Activated CD8-positive, alpha-beta memory T cell treated with anti-CD3 and anti-CD28 coated beads for 36 hours (primary cell): ENCODE results near the gene EGLN2. TPM values are rescaled to one million over a fixed set of nuclear protein-coding genes. Genes with fewer than 3 reads are reported as not detected.
"Not testable (repeated sequence)": the region's sequence is repeated elsewhere in the genome, so short reads cannot be mapped to it uniquely, and the experiment has no call there.

Source experiments
- CTCF ChIA-PET: fragments of 350-600 bp; sonication (Branson Sonifier 250); formaldehyde crosslinking; loops from one replicate; lab custom pipeline; 2021; ENCODE audit warnings: antibody characterized with exemption; lab: Charles Lee
- POLR2A ChIA-PET: fragments of 350-600 bp; sonication (Branson Sonifier 250); formaldehyde crosslinking; loops from one replicate; lab custom pipeline; 2021; ENCODE audit warnings: antibody characterized with exemption; lab: Charles Lee
- total RNA-seq, 2 experiments: library from RNA; stranded (reverse); gene quantifications; one replicate each; pipeline ENCODE4 v1.2.3, GENCODE V29; 2021

EGLN2 gene
- total RNA-seq, 2 experiments from 2014 or later: 89.7 to 90.9 TPM

DNA sequence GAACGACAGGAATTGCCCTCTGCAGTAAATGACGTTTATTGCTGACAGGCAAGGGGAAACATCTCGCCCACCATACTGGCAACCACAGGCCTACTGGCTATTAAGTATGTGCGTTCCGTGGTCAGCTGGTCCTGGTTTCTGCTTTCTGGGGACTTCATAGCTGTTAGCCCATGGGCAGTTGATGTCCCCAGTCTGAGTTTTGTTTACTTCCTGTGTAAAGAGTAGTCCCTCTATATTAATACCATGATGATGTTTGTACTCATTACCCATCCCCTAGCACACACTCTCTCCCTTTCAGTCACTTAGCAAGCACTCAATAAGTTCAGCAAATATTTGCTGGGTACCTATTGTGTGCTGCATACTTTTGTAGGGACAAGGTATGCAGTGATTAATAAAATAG lies 30.1 kb upstream of the EGLN2 start:
- ChIA-PET CTCF (no interaction called here), POLR2A (no interaction called here)

DNA sequence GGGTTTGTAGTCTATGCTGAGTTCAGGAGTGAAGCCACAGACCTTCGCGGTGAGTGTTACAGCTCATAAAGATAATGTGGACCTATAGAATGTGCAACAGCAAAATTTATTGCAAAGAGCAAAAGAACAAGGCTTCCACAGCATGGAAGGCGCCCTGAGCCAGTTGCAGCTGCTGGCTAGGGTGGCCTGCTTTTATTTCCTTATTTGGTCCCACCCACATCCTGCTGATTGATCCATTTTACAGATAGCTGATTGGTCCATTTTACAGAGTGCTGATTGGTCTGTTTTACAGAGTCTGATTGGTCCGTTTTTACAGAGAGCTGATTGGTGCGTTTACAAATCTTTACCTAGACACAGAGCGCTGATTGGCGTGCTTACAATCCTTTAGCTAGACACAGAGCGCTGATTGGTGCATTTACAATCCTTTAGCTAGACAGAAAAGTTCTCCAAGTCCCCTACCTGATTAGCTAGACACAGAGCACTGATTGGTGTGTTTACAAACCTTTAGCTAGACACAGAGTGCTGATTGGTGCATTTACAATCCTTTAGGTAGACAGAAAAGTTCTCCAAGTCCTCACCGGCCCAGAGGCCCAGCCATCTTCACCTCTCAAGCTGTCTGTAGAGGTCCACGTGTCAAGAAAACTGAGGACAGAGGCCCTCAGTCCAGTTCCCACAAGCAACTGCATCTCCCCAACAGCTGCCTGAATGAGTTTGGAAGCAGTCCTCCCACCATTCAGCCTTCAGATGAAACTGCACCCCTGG lies 27.7 kb upstream of the EGLN2 start:
- CTCF ChIA-PET: interaction anchor here (0.6 to 1.4 kb wide), 3 partner anchors 17 to 108 kb away, joined by 3 read pairs; partner anchors contain the start of gene EGLN2
- POLR2A ChIA-PET: not testable (repeated sequence)

DNA sequence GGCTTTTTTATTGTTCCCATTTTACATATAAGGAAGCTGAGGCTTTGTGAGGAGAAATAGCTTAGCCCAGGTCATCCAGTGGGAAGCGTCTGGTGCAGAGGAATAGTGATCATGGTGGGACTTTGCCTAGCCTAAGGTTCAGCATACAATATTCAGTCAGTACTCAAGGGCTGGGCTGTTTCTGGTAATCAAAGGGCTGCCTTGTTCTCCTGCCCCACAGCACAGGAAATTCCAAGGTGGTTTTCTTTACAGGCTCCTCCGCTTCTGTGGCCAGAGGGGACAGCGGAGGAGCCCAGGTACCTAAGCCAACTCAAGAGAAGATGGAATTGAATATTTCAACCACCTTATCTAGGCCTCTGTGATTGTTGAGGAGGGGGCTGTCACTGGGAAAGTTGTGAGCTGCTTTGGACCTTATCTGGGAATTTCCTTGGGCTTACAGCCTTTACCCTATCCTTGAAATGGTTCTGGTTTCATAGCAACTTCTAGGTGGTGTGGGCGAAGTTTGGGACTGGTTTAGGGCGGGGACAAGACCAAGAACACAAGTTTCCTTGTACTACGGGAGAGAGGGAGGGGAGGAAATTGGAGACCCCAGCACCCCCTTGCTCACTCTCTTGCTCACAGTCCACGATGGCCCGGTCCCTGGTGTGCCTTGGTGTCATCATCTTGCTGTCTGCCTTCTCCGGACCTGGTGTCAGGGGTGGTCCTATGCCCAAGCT lies 23.9 kb upstream of the EGLN2 start, which contains the start of gene MIA:
MIA (plus strand) TSS at position 606 of the 716 bp plus-strand sequence; CDS start at position 628, 22 bp downstream.
- POLR2A ChIA-PET: no interaction called here
- CTCF ChIA-PET: interaction anchor here (0.8 kb wide), 1 partner anchor 19 kb away, joined by 3 read pairs; no protein-coding TSS in a partner anchor

DNA sequence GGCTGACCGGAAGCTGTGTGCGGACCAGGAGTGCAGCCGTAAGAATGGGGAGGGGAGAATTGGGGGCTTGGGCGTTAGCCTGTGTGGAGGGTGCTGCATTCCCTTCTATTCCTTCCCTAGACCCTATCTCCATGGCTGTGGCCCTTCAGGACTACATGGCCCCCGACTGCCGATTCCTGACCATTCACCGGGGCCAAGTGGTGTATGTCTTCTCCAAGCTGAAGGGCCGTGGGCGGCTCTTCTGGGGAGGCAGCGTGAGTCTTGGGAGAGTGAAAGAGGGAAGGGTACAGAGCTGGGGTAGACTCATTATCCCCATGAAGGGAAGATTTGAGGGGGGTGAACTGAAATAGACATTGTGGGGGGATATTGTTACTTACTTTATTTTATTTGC lies 23.4 kb upstream of the EGLN2 start:
- ChIA-PET POLR2A (no interaction called here), CTCF (interaction anchor here (0.8 to 2.0 kb wide), 2 partner anchors 20 to 142 kb away, joined by 3 to 4 read pairs; no protein-coding TSS in a partner anchor)

DNA sequence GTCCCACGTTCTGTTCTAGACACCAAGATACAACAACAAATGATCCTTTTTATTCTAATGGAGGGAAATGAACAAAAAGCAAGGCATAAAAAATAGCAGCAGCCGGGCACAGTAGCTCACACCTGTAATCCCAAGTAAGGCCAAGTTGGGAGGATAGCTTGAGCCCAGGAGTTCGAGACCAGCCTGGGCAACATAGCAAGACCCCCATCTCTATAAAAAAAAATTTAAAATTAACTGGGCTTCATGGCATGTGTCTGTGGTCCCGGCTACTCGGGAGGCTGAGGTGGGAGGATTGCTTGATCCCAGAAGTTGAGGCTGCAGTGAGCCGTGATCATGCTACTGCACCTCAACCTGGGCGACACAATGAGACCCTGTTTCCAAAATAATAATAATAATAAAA lies 22.6 kb upstream of the EGLN2 start:
- POLR2A ChIA-PET: interaction anchor here (3.2 kb wide), 1 partner anchor 23 kb away, joined by 40 read pairs; no protein-coding TSS in a partner anchor
- CTCF ChIA-PET: interaction anchor here (1.1 to 3.7 kb wide), 5 partner anchors 20 to 142 kb away, joined by 3 to 20 read pairs (median 4); partner anchors contain the start of genes COQ8B and ITPKC

DNA sequence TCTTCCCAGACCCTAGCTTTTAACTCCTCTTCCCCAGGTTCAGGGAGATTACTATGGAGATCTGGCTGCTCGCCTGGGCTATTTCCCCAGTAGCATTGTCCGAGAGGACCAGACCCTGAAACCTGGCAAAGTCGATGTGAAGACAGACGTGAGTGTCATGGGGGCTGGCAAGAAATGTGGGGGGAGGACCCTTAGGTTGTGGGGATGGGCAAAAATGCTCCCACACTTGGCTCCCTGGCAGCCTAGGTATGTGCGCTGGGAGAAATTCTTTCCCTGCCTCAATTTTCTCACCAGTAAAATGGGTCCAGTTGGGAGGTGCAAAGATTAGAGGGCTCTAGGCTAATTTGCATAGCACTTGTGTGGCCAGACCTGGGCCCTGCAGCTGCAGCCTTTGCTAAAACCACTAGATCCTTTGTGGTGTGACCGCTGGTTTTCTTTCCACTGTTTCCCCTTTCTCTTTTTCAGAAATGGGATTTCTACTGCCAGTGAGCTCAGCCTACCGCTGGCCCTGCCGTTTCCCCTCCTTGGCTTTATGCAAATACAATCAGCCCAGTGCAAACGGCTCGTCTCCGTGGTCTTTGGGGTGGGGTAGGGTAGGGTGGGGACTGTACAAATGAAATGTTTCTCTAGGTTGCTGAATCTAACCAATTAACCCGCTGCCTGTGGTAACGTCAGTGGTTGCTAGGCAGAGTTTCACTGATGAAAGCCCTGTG lies 21.9 kb upstream of the EGLN2 start:
- ChIA-PET CTCF (interaction anchor here (0.6 to 3.7 kb wide), 13 partner anchors 15 to 1641 kb away, joined by 3 to 20 read pairs (median 6); partner anchors contain the start of genes ACTMAP, COQ8B, EGLN2 and ITPKC), POLR2A (interaction anchor here (0.6 to 3.2 kb wide), 8 partner anchors 14 to 648 kb away, joined by 3 to 40 read pairs (median 10); partner anchors contain the start of genes ACTMAP, EGLN2, NUMBL and SNRPA)

DNA sequence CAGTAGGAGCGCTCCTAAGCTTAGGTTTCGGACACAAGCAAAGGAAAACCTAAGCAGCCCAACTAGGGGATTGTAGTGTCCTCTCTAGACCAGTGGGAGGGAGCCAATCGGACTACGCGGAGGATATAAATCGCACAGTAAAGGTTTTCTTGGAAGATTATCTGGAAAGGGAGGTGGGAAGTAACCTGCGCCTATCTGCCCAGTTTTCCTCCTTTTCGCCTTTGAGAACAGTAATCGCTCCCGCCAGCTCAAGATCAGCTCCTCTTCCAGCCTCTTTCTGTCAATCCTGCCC lies 21.4 kb upstream of the EGLN2 start:
- ChIA-PET CTCF (interaction anchor here (0.6 to 3.7 kb wide), 12 partner anchors 14 to 1641 kb away, joined by 3 to 20 read pairs (median 6); partner anchors contain the start of genes ACTMAP, COQ8B, EGLN2 and ITPKC), POLR2A (interaction anchor here (0.6 to 3.2 kb wide), 11 partner anchors 13 to 647 kb away, joined by 3 to 40 read pairs (median 10); partner anchors contain the start of genes ACTMAP, EGLN2, NUMBL and SNRPA)

DNA sequence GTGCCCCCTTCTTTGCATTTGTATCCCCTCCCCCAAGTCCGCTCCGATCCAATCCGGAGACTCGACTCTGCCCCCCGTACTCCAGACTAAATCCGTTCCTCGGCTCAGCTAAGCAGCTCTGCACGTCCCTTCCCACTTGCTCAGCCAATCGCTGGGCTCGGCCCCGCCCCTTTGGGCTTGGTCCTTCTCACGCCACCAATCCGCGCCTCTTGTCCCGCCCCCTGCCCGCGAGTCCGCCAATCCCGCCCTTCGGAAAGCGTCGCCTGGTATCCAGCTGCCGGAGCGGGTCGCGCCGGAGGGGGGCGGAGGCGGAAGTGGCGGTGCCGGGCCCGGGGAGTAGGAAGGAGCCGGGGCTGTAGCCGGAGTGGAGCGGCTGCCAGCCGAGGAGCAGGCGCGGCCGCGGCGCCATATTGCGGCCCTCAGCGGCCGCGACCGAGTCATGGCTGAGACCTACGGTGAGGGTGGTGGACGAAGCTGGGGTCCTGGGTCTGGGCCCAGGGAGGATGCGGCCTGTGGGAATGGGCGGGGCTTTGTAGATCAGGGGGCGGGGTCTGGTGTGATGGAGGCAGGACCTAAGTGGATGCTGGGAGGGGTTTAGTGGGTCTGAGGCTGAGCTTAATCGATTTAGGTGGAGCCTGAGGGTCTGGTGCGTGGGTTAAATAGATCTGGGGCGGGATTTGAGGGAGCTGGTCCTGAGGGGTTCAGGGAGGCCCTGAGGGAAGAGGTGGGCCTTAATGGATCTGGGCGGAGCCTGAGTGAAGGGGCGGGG lies 20.9 kb upstream of the EGLN2 start, which contains the start of gene RAB4B:
RAB4B (plus strand) TSS at position 311 of the 769 bp plus-strand sequence; CDS start at position 440, 129 bp downstream.
- POLR2A ChIA-PET: interaction anchor here (0.6 to 3.2 kb wide), 15 partner anchors 9 to 311 kb away, joined by 3 to 40 read pairs (median 7); partner anchors contain the start of genes ACTMAP, COQ8B, EGLN2 and ITPKC

DNA sequence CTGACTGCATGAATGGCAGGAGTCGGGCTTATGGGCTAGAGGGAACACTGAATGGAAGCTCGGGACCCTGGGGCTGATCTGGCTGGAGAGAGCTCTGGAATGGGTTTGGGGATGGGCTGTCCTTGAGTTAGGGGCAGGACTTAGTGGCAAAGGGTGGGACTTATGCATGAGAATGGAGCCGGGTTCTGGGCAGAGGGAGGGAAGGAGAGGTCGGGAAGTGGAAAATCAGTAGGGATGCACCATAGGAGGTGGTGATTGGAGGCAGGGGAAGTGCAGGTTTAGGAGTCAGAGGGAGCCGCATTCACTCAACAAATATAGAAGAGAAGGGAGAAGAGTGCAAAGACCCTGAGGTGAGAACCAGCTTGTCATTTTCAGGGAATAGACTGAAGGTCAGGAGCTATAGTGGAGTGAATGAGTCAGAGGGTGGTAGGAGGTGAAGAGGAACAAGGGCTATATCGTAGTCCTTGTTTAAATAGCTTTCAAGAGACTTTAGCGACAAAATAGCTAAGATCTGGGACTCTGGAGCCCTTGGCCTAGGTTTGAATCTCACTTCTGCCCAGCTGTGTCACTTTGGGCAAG lies 20.2 kb upstream of the EGLN2 start:
- ChIA-PET POLR2A (interaction anchor here (0.5 to 3.2 kb wide), 12 partner anchors 8 to 334 kb away, joined by 3 to 40 read pairs (median 4); partner anchors contain the start of genes ACTMAP, COQ8B, EGLN2 and ITPKC), CTCF (interaction anchor here (0.7 to 3.7 kb wide), 14 partner anchors 12 to 144 kb away, joined by 3 to 20 read pairs (median 6); partner anchors contain the start of genes ACTMAP, EGLN2 and SNRPA)

More for the DNA sequence above, 20.9 kb upstream of the EGLN2 start, which contains the start of gene RAB4B:
- CTCF ChIA-PET: interaction anchor here (0.6 to 3.7 kb wide), 18 partner anchors 13 to 1640 kb away, joined by 3 to 20 read pairs (median 5); partner anchors contain the start of genes ACTMAP, COQ8B, EGLN2 and ITPKC

DNA sequence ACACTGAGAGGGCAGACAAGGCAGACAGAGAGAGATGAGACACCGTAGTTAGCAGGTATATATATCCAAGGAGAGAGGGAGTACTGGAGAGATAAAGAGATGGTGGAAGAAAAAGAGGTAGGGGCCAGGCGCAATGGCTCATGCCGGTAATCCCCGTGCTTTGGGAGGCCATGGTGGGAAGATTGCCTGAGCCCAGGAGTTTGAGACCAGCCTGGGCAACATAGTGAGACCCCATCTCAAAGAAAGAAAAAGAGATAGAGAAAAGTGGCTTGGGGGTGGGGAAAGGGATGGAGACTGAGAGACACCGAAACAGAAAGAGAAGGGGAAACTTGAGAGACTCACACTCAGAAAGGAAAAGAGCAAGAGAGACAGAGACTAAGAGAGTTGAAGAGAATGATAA lies 18.4 kb upstream of the EGLN2 start:
- ChIA-PET CTCF (no interaction called here), POLR2A (no interaction called here)

DNA sequence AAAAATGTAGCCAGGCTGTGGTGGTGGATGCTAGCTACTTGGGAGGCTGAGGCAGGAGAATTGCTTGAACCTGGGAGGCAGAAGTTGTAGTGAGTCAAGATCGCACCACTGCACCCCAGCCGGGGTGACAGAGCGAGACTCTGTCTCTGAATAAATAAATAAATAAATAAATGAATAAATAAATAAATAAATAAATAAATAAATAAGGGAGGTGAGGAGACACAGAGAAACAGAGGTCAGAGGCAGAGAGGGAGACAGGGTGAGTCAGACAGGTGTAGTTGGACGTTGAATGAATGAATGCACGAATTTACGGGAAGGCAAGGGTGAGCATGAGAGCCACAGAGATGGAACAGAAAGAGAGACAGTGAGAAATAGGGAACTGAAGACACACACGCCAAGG lies 17.9 kb upstream of the EGLN2 start:
- CTCF ChIA-PET: interaction anchor here (0.6 to 0.7 kb wide), 2 partner anchors 11 to 211 kb away, joined by 3 to 4 read pairs; no protein-coding TSS in a partner anchor
- POLR2A ChIA-PET: no interaction called here

DNA sequence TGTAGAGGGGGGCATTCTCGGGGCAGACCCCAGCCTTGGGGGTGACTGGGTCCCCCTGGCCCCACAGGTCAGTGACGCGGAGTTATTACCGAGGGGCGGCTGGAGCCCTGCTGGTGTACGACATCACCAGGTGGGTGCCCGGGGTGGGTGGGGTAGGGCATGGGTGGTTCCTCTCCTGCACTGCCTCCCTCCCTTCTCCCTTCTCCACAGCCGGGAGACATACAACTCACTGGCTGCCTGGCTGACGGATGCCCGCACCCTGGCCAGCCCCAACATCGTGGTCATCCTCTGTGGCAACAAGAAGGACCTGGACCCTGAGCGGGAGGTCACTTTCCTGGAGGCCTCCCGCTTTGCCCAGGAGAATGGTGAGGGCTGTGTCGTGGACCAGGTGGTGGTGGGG lies 15.3 kb upstream of the EGLN2 start:
- CTCF ChIA-PET: no interaction called here
- POLR2A ChIA-PET: no interaction called here

DNA sequence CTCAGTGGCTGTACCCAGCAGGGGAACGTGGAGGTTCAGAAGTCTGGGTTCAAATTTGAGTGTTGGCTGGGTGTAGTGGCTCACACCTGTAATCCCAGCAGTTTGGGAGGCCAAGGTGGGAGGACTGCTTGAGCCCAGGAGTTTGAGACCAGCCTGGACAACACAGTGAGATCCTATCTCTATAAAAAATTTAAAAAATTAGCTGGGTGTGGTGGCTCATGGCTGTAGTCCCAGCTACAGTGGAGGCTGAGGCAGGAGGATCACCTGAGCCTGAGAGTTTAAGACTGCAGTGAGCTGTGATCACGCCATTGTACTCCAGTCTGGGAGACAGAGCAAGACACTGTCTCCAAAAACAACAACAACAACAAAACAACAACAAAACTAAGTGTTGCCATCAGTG lies 14.8 kb upstream of the EGLN2 start:
- POLR2A ChIA-PET: not testable (repeated sequence)
- CTCF ChIA-PET: interaction anchor here (1.3 kb wide), 1 partner anchor 23 kb away, joined by 4 read pairs; no protein-coding TSS in a partner anchor

DNA sequence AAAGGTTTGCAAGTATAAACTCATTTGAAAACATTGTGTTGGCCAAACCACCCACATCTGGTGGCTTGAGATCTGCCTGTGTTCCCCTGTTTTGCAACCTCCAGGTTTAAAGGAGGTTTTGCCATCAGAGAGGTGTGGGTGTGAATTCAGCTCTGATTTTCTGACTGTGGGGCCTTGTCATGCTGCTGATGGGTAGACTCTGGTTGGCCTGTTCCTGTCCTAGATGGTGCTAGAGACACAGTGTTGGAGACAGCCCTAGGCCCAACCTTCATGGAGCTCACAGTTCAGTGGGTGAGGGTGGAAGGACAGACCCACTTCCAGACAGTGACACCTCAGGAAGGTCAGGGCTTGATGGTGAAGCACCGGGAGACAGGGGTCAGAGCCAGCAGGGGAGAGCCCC lies 13.5 kb upstream of the EGLN2 start:
- ChIA-PET POLR2A (interaction anchor here (0.9 kb wide), 1 partner anchor 21 kb away, joined by 3 read pairs; no protein-coding TSS in a partner anchor), CTCF (interaction anchor here (1.3 kb wide), 1 partner anchor 21 kb away, joined by 4 read pairs; no protein-coding TSS in a partner anchor)

DNA sequence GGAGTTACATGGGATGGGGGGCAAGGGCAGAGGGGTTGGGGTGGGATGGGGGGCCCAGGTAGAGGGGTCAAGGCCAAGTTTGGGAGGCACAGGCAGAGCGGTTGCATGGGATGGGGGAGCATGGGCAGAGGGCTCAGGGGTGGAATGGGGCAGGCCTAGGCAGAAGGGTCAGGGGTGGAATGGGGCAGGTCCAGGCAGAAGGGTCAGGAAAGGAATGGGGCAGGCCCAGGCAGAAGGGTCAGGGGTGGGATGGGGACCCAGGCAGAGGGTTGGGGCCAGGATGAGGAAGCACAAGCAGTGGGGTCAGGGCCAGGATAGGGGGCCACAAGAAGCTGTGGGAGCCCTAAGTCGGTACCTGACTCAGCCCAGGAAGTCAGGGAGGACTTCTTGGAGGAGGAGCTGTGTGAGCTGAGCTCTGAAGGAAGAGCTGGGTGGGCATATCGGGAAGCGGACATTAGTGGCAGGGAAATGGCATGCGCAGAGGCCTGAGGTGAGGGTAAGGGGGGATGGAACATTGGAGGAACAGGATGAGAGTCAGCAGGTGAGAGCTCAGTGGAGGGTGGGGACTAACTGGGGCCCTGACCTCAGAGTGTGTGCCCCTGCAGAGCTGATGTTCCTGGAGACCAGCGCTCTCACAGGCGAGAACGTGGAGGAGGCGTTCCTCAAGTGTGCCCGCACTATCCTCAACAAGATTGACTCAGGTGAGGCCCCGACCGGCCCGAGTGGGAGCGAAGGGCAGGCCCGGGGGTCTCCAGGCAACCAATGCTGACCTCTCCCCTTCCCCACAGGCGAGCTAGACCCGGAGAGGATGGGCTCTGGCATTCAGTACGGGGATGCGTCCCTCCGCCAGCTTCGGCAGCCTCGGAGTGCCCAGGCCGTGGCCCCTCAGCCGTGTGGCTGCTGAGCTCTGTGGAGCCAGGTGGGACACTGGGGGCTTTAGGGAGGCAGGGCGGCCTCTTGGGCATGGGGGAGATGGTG lies 12.6 kb upstream of the EGLN2 start:
- ChIA-PET POLR2A (interaction anchor here (0.6 to 0.9 kb wide), 3 partner anchors 8 to 21 kb away, joined by 3 to 4 read pairs (median 4); no protein-coding TSS in a partner anchor), CTCF (interaction anchor here (0.6 to 1.6 kb wide), 2 partner anchors 42 to 151 kb away, joined by 5 to 6 read pairs; no protein-coding TSS in a partner anchor)
